MM.1S (cell line): Measurements from ENCODE around the gene FBN2.

Experiments
- CTCF ChIP-seq: fragments of 300-600 bp; sonication (generic); IDR thresholded peaks from 2 replicates; pipeline ENCODE4 v1.5.1; 2016; ENCODE audit warnings: antibody characterized with exemption, low read length, mixed read lengths
- EZH2 ChIP-seq: fragments of 300-600 bp; sonication (generic); optimal IDR thresholded peaks from 2 replicates; pipeline ENCODE3; 2017; ENCODE audit warnings: low read depth, mild to moderate bottlenecking, antibody characterized with exemption, low read length, mixed read lengths

- TF ChIP-seq CTCF (no peak), EZH2 (no peak)
These were observed 219.4 kb downstream of the FBN2 start for GRCh38 chr5:128318691-128319090.
